K562 (cell line): Measurements from ENCODE around the gene TGFBR1. TPM values are rescaled to one million over a fixed set of nuclear protein-coding genes. Genes with fewer than 3 reads are reported as not detected.

ENCODE experiments used
- ATAC-seq: fragments of 200-7000 bp; cut with Tn5 transposase; 3 replicates; pipeline ENCODE4 v1.9.1; 2020; ENCODE audit warnings: moderate library complexity
- BruUV-seq: library from RNA; stranded (reverse); fragments of 400-500 nt; replicated peaks from 2 replicates; lab custom pipeline; 2021; lab: Mats Ljungman, UMichigan
- CTCF ChIA-PET: fragments of 300-600 bp; formaldehyde crosslinking; extraction: SDS; loops from one replicate; lab custom pipeline; 2021; ENCODE audit warnings: low intra/inter-chr PET ratio; lab: Yijun Ruan, JAX
- POLR2A ChIA-PET: fragments of 300-600, 350-650 bp; sonication (Branson Sonifier 250); formaldehyde crosslinking; extraction: SDS; loops from one replicate; lab custom pipeline; 2021; ENCODE audit warnings: antibody characterized with exemption, inconsistent platforms; lab: Yijun Ruan, JAX
- DNase-seq, 4 experiments: peaks; one replicate each; pipeline versions ENCODE4 v3.0.0 to v3.0.0-alpha.2; 2011 to 2018; ENCODE audit warnings: low spot score in 3 of 4, mixed read lengths in 3 of 4; ENCODE audit errors: extremely low read depth in 1 of 4
- FAIRE-seq: peaks from 2 replicates; lab custom pipeline; 2011; peaks lifted over from hg19 to GRCh38; lab: Jason Lieb, UNC
- H2AFZ ChIP-seq: 2 replicates; pipeline ENCODE4 v1.6.0; 2011; ENCODE audit warnings: low read depth, low read length, control low read depth, inconsistent platforms
- H3K27ac ChIP-seq: fragments of 200-600 bp; 3 replicates; pipeline ENCODE4 v1.8.0; 2011; ENCODE audit warnings: low read depth, mild to moderate bottlenecking, control low read depth, inconsistent platforms, low read length, moderate library complexity, mixed read lengths; ENCODE audit errors: extremely low read depth
- H3K27me3 ChIP-seq, 2 experiments: fragments of 300-600 bp in 1 of 2; 2 replicates in 1 of 2; 3 replicates in 1 of 2; pipeline versions ENCODE4 v1.6.0 to v1.8.0; 2011; ENCODE audit warnings: inconsistent platforms in 2 of 2, low read length in 2 of 2, mild to moderate bottlenecking in 1 of 2, mixed read lengths in 1 of 2, moderate library complexity in 1 of 2; ENCODE audit not compliant: control insufficient read depth in 2 of 2, insufficient read depth in 2 of 2
- H3K36me3 ChIP-seq: fragments of 300-600 bp; 3 replicates; pipeline ENCODE4 v1.8.0; 2011; ENCODE audit warnings: mild to moderate bottlenecking, low read length, inconsistent platforms; ENCODE audit not compliant: control insufficient read depth, insufficient read depth
- H3K4me1 ChIP-seq, 2 experiments: fragments of 200-600 bp in 1 of 2; replicated peaks in 1 of 2; 2 replicates in 1 of 2; 3 replicates in 1 of 2; pipeline versions ENCODE4 v1.5.1 to v1.8.0; 2011; ENCODE audit warnings: inconsistent platforms in 2 of 2, low read length in 2 of 2, mild to moderate bottlenecking in 1 of 2, mixed read lengths in 1 of 2, moderate library complexity in 1 of 2; ENCODE audit not compliant: control insufficient read depth in 2 of 2, insufficient read depth in 2 of 2
- H3K4me2 ChIP-seq: 2 replicates; pipeline ENCODE4 v1.6.1; 2011; ENCODE audit warnings: low read length, control low read depth, inconsistent platforms, mixed read lengths; ENCODE audit not compliant: insufficient read depth
- H3K4me3 ChIP-seq: fragments of 200-600 bp; sonication (generic), shearing (Covaris generic); 2 replicates; pipeline ENCODE4 v1.5.1; 2016; ENCODE audit warnings: control low read depth, inconsistent platforms
- H3K79me2 ChIP-seq: fragments of 200-600 bp; 3 replicates; pipeline ENCODE4 v1.8.0; 2011; ENCODE audit warnings: low read length, inconsistent platforms; ENCODE audit not compliant: control insufficient read depth, insufficient read depth
- H3K9ac ChIP-seq, 2 experiments: 2 replicates each; pipeline versions ENCODE4 v1.6.0 to v1.6.1; 2011; ENCODE audit warnings: low read depth in 2 of 2, low read length in 2 of 2, control low read depth in 1 of 2, inconsistent platforms in 1 of 2, mild to moderate bottlenecking in 1 of 2, mixed read lengths in 1 of 2; ENCODE audit not compliant: insufficient read depth in 1 of 2
- H3K9me1 ChIP-seq: one replicate; pipeline ENCODE4 v1.6.0; 2011; ENCODE audit warnings: inconsistent platforms, mild to moderate bottlenecking, low read length, moderate library complexity; ENCODE audit not compliant: control insufficient read depth, insufficient read depth
- H3K9me3 ChIP-seq: replicated peaks from 2 replicates; pipeline ENCODE4 v1.5.1; 2011; ENCODE audit warnings: low read depth, low read length, inconsistent platforms; ENCODE audit not compliant: control insufficient read depth, insufficient read depth
- H4K20me1 ChIP-seq: replicated peaks from 2 replicates; pipeline ENCODE4 v1.6.1; 2011; ENCODE audit warnings: low read length, inconsistent platforms, mixed read lengths; ENCODE audit not compliant: control insufficient read depth, insufficient read depth
- ARID1B ChIP-seq: fragments of 450-650 bp; IDR thresholded peaks from 2 replicates; pipeline ENCODE4 v1.6.1; 2016; ENCODE audit warnings: antibody characterized with exemption, mild to moderate bottlenecking, inconsistent platforms
- C11orf30 ChIP-seq: fragments of 450-650 bp; IDR thresholded peaks from 2 replicates; pipeline ENCODE4 v1.6.1; 2016; ENCODE audit warnings: low read depth, mild to moderate bottlenecking
- DACH1 ChIP-seq: fragments of 450-650 bp; IDR thresholded peaks from 2 replicates; pipeline ENCODE4 v1.6.1; 2018; ENCODE audit not compliant: partially characterized antibody
- FOSL1 ChIP-seq: fragments of 200-800 bp; sonication (Bioruptor generic); conservative IDR thresholded peaks from 2 replicates; pipeline ENCODE4 v1.6.1; 2016; ENCODE audit warnings: missing genetic modification characterization, missing compliant biosample characterization
- FOXJ3 ChIP-seq: sonication (generic); formaldehyde crosslinking; IDR thresholded peaks from 2 replicates; pipeline ENCODE4 v1.4.0; 2020; ENCODE audit warnings: mild to moderate bottlenecking, missing genetic modification reagents
- IRF2 ChIP-seq: sonication (generic); formaldehyde crosslinking; IDR thresholded peaks from 2 replicates; pipeline ENCODE4 v1.8.1; 2022; ENCODE audit warnings: mild to moderate bottlenecking, missing genetic modification reagents
- NR0B1 ChIP-seq: fragments of 450-650 bp; IDR thresholded peaks from one replicate; pipeline ENCODE4 v1.6.1; 2018; ENCODE audit warnings: mild to moderate bottlenecking, moderate library complexity; ENCODE audit not compliant: partially characterized antibody
- POU5F1 ChIP-seq: fragments of 150-350 bp; IDR thresholded peaks from 2 replicates; pipeline ENCODE4 v1.6.1; 2014; ENCODE audit warnings: borderline replicate concordance, low read length, low read depth, mild to moderate bottlenecking; ENCODE audit not compliant: partially characterized antibody
- SAFB2 ChIP-seq: fragments of 200-400 bp; formaldehyde crosslinking; IDR thresholded peaks from 2 replicates; pipeline ENCODE4 v1.6.1; 2018; ENCODE audit warnings: borderline replicate concordance, low read length, low read depth, moderate library complexity; ENCODE audit not compliant: severe bottlenecking
- TCF3 ChIP-seq: sonication (generic); formaldehyde crosslinking; IDR thresholded peaks from 2 replicates; pipeline ENCODE4 v1.4.0; 2020; ENCODE audit warnings: mild to moderate bottlenecking, missing genetic modification reagents
- ZKSCAN3 ChIP-seq: fragments of 250-450 bp; sonication (Bioruptor Pico); IDR thresholded peaks from 2 replicates; pipeline ENCODE4 v1.4.0; 2020
- ZNF23 ChIP-seq: fragments of 250-450 bp; sonication (Bioruptor Pico); IDR thresholded peaks from 2 replicates; pipeline ENCODE4 v1.4.0; 2020; ENCODE audit warnings: mild to moderate bottlenecking
- ZNF3 ChIP-seq: fragments of 250-450 bp; sonication (Bioruptor Pico); IDR thresholded peaks from 2 replicates; pipeline ENCODE4 v1.5.0; 2021; ENCODE audit warnings: mild to moderate bottlenecking, moderate library complexity
- WGBS: fragments of 100-300 bp; shearing (Covaris generic); methylation state at CpG from one replicate; pipeline ENCODE4 v1.1.6; 2016; ENCODE audit warnings: low coverage, mixed read lengths; ENCODE audit not compliant: insufficient coverage; ENCODE audit errors: missing lambda C conversion rate; 5-methylcytosine and 5-hydroxymethylcytosine counted together
- in situ Hi-C: fragments of 300-500 bp; cut with MboI; formaldehyde crosslinking; loops from 4 replicates; pipeline ENCODE4 v1.15.0; 2018; ENCODE audit warnings: inconsistent platforms, mixed read lengths
- intact Hi-C: fragments of 100-400 bp; cut with micrococcal nuclease; formaldehyde crosslinking; loops from 2 replicates; pipeline ENCODE4 v1.14.2; 2022
- polyA plus RNA-seq, 8 experiments: library from polyadenylated mRNA; depleted of rRNA in 4 of 8; stranded (reverse) in 5 of 8; unstranded in 3 of 8; fragments of >200 nt; fragmentation: Nextera tagmentation in 2 of 8; fragmentation: Illumina TruSeq in 1 of 8; extraction: Ambion mirVana in 2 of 8; extraction: Trizol in 1 of 8; gene quantifications; 2 replicates each; pipeline versions ENCODE4 v1.2.1 to v1.2.3, GENCODE V29; 2011 to 2014; ENCODE audit warnings: inconsistent platforms in 1 of 8, missing spikeins in 1 of 8
- total RNA-seq, 7 experiments: library from RNA; depleted of rRNA in 6 of 7; stranded (reverse); fragments of >200 nt in 6 of 7; fragmentation: Illumina TruSeq in 2 of 7; extraction: Trizol in 2 of 7; gene quantifications; 2 replicates each; pipeline versions ENCODE4 v1.2.1 to v1.2.3, GENCODE V29; 2011 to 2021; ENCODE audit warnings: low replicate concordance in 1 of 7
- TF ChIP-seq, protein P1 (sequence below): sonication (generic); IDR thresholded peaks from 2 replicates; pipeline ENCODE4 v1.6.1; 2016
- TF ChIP-seq, protein P2 (sequence below): fragments of 450-650 bp; conservative IDR thresholded peaks from 2 replicates; pipeline ENCODE4 v1.6.1; 2016; ENCODE audit warnings: missing genetic modification characterization, low read depth, mild to moderate bottlenecking, missing compliant biosample characterization, moderate library complexity
- TF ChIP-seq, protein P3 (sequence below): sonication (generic); formaldehyde crosslinking; IDR thresholded peaks from 2 replicates; pipeline ENCODE4 v1.8.0; 2022; ENCODE audit warnings: missing genetic modification reagents, mild to moderate bottlenecking, moderate library complexity, borderline replicate concordance

TGFBR1 gene
- total and polyA plus RNA-seq, 9 of the 15 experiments (the other 6 are each of a cell fraction or from before 2014, with no cell fraction given): 15.5 to 62.4 (median 42.7) TPM

- H3K4me1 ChIP-seq: peaks cover 0 to 54% of the 10 kb centered on the region in 2 experiments; a peak in 4 of 5 replicates
- intact Hi-C loops (no loop called here), in situ Hi-C loops (no loop called here)
- DNase-seq: no peak
- no peak for FAIRE-seq
- no peak overlapping the region for H3K9ac ChIP-seq
- peaks cover 17% of the 10 kb centered on the region for H3K36me3 ChIP-seq
- ChIA-PET POLR2A (interaction anchor here (1.4 to 1.7 kb wide), 3 partner anchors 12 to 51 kb away, joined by 3 to 5 read pairs (median 4); no protein-coding TSS in a partner anchor), CTCF (no interaction called here)
- BruUV-seq: no TSS peak
- no peaks in the 10 kb centered on the region for H3K9me3 ChIP-seq
- peaks cover 94% of the 10 kb centered on the region for H3K79me2 ChIP-seq
- H3K4me2 ChIP-seq: no peak overlapping the region
- H4K20me1 ChIP-seq: peaks cover 7% of the 10 kb centered on the region; the same call in 1 of the 2 replicates
- 45% methylated on average over 2 of the region's 2 CpGs for WGBS
- H3K9me1 ChIP-seq: no peaks in the 10 kb centered on the region
- H3K27ac ChIP-seq: no peak overlapping the region
- H3K27me3 ChIP-seq: no peaks in the 10 kb centered on the region
- H2AFZ ChIP-seq: no peak overlapping the region
- ATAC-seq: peak; percentile 24; the same call in 2 of the 3 replicates
- H3K4me3 ChIP-seq: no peak overlapping the region
- TF ChIP-seq ZNF3 (no peak), IRF2 (CRISPR knock-in tag) (no peak), FOSL1 (peak; percentile 53), ZKSCAN3 (CRISPR knock-in tag) (no peak), ARID1B (no peak), DACH1 (peak; percentile 11), TCF3 (CRISPR knock-in tag) (no peak), ZNF23 (CRISPR knock-in tag) (no peak), SAFB2 (no peak), C11orf30 (no peak), NR0B1 (no peak), FOXJ3 (CRISPR knock-in tag) (no peak), POU5F1 (no peak)
- TF ChIP-seq, protein P1, sequence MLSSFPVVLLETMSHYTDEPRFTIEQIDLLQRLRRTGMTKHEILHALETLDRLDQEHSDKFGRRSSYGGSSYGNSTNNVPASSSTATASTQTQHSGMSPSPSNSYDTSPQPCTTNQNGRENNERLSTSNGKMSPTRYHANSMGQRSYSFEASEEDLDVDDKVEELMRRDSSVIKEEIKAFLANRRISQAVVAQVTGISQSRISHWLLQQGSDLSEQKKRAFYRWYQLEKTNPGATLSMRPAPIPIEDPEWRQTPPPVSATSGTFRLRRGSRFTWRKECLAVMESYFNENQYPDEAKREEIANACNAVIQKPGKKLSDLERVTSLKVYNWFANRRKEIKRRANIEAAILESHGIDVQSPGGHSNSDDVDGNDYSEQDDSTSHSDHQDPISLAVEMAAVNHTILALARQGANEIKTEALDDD: 0 out of 2 replicates have a peak, but pooled peaks have one; percentile 19
- TF ChIP-seq, protein P2, sequence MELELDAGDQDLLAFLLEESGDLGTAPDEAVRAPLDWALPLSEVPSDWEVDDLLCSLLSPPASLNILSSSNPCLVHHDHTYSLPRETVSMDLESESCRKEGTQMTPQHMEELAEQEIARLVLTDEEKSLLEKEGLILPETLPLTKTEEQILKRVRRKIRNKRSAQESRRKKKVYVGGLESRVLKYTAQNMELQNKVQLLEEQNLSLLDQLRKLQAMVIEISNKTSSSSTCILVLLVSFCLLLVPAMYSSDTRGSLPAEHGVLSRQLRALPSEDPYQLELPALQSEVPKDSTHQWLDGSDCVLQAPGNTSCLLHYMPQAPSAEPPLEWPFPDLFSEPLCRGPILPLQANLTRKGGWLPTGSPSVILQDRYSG (tag): no peak
- TF ChIP-seq, protein P3, sequence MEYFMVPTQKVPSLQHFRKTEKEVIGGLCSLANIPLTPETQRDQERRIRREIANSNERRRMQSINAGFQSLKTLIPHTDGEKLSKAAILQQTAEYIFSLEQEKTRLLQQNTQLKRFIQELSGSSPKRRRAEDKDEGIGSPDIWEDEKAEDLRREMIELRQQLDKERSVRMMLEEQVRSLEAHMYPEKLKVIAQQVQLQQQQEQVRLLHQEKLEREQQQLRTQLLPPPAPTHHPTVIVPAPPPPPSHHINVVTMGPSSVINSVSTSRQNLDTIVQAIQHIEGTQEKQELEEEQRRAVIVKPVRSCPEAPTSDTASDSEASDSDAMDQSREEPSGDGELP (CRISPR knock-in tag): no peak
- TF ChIP-seq, all 486 proteins: peak for 3
Observed at GRCh38 chr9:99126312-99126711, 21.4 kb downstream of the TGFBR1 start.
